NCI-H2196 treated with DMSO at 0.1 percent for 48 hours (cell line): ENCODE results near the gene DDRGK1.
A peak's percentile ranks its signal among the peaks of the same experiment; 100 is the strongest.

Source experiments
- DNase-seq: peaks from one replicate; lab custom pipeline; 2025; ENCODE audit not compliant: unreplicated experiment; lab: John Stamatoyannopoulos, UW

Gene DDRGK1

GRCh38 chr20:3204124-3204794 is at the start of gene DDRGK1:
Gene DDRGK1, minus strand, starts transcription at chr20:3204682. Its CDS starts 55 bp downstream, at chr20:3204627.
- peak; percentile 68 for DNase-seq

- DNase-seq: no peak
These were observed 47.3 kb upstream of the DDRGK1 start for GRCh38 chr20:3251806-3252205.

- DNase-seq: no peak
These were observed 45.6 kb upstream of the DDRGK1 start for GRCh38 chr20:3250091-3250504.

GRCh38 chr20:3248993-3249347 is 44.5 kb upstream of the DDRGK1 start:
- no peak for DNase-seq

GRCh38 chr20:3248167-3248992 is 43.9 kb upstream of the DDRGK1 start:
- DNase-seq: no peak

GRCh38 chr20:3247638-3248037 is 43.2 kb upstream of the DDRGK1 start:
- DNase-seq: no peak

GRCh38 chr20:3246682-3247081 is 42.2 kb upstream of the DDRGK1 start:
- DNase-seq: no peak

GRCh38 chr20:3245711-3246110 is 41.2 kb upstream of the DDRGK1 start:
- DNase-seq: no peak

- no peak for DNase-seq
These were observed 40.7 kb upstream of the DDRGK1 start for GRCh38 chr20:3245156-3245555.

GRCh38 chr20:3244613-3245012 is 40.1 kb upstream of the DDRGK1 start:
- DNase-seq: no peak

GRCh38 chr20:3243718-3244358 is 39.4 kb upstream of the DDRGK1 start:
- no peak for DNase-seq

GRCh38 chr20:3242172-3242692 is 37.8 kb upstream of the DDRGK1 start:
- DNase-seq: no peak

- DNase-seq: no peak
These were observed 36.4 kb upstream of the DDRGK1 start for GRCh38 chr20:3240776-3241363.

GRCh38 chr20:3239867-3240775 is 35.6 kb upstream of the DDRGK1 start:
- no peak for DNase-seq

- peak; percentile 54 for DNase-seq
These were observed 34.8 kb upstream of the DDRGK1 start, which contains the start of gene SLC4A11 for GRCh38 chr20:3239026-3239866. Gene SLC4A11, minus strand, starts transcription at chr20:3239190. Its CDS starts 53 bp downstream, at chr20:3239137.

GRCh38 chr20:3238616-3239025 is 34.1 kb upstream of the DDRGK1 start:
- no peak for DNase-seq

GRCh38 chr20:3237958-3238615 is 33.6 kb upstream of the DDRGK1 start:
- no peak for DNase-seq

GRCh38 chr20:3237011-3237957 is 32.8 kb upstream of the DDRGK1 start:
- no peak for DNase-seq
